Stimulated activated CD4-positive, alpha-beta T cell treated with anti-CD3 and anti-CD28 coated beads, Interleukin-15, amount 100 ng/mL, for 48 hours (primary cell): ENCODE results near the gene ATP6V0E2.
"Not testable (repeated sequence)": the region's sequence is repeated elsewhere in the genome, so short reads cannot be mapped to it uniquely, and the experiment has no call there.

Source experiments
- DNase-seq, 2 donors: peaks; one replicate each; pipeline ENCODE4 v3.0.0-alpha.2; 2020; ENCODE audit warnings: low read depth in 2 of 2

Gene ATP6V0E2

GRCh38 chr7:149873074-149873969, at the start of gene ATP6V0E2:
TSS of gene ATP6V0E2 (plus strand) at chr7:149873969. CDS start at chr7:149874066, 97 bp downstream.
- DNase-seq, result peak; percentile 88 to 91

- no peak for DNase-seq
Measured at GRCh38 chr7:149824301-149824741, 49.4 kb upstream of the ATP6V0E2 start.

- DNase-seq, result no peak
Measured at GRCh38 chr7:149824748-149825566, 48.8 kb upstream of the ATP6V0E2 start.

GRCh38 chr7:149825567-149826343, 48.0 kb upstream of the ATP6V0E2 start:
- DNase-seq, result no peak

GRCh38 chr7:149826344-149827088, 47.3 kb upstream of the ATP6V0E2 start:
- DNase-seq, result no peak

GRCh38 chr7:149827089-149827981, 46.4 kb upstream of the ATP6V0E2 start:
- DNase-seq, result no peak

- no peak for DNase-seq
Measured at GRCh38 chr7:149828357-149829309, 45.1 kb upstream of the ATP6V0E2 start.

GRCh38 chr7:149830527-149830926, 43.2 kb upstream of the ATP6V0E2 start:
- DNase-seq, result not testable (repeated sequence)

GRCh38 chr7:149830997-149831740, 42.6 kb upstream of the ATP6V0E2 start:
- no peak for DNase-seq

GRCh38 chr7:149831741-149832219, 42.0 kb upstream of the ATP6V0E2 start:
- no peak for DNase-seq

- DNase-seq, result no peak
Measured at GRCh38 chr7:149832332-149833041, 41.3 kb upstream of the ATP6V0E2 start.

GRCh38 chr7:149833495-149834130, 40.2 kb upstream of the ATP6V0E2 start:
- DNase-seq, result no peak

- DNase-seq, result no peak
Measured at GRCh38 chr7:149834601-149835000, 39.2 kb upstream of the ATP6V0E2 start.

- no peak for DNase-seq
Measured at GRCh38 chr7:149836434-149836833, 37.3 kb upstream of the ATP6V0E2 start.

- no peak for DNase-seq
Measured at GRCh38 chr7:149837564-149838223, 36.1 kb upstream of the ATP6V0E2 start.
